Measurements from ENCODE around the gene LAMC3. TPM values are rescaled to one million over a fixed set of nuclear protein-coding genes. Genes with fewer than 3 reads are reported as not detected.

The LAMC3 gene
- total RNA-seq, 1 experiment from 2014 or later = not detected

DNA sequence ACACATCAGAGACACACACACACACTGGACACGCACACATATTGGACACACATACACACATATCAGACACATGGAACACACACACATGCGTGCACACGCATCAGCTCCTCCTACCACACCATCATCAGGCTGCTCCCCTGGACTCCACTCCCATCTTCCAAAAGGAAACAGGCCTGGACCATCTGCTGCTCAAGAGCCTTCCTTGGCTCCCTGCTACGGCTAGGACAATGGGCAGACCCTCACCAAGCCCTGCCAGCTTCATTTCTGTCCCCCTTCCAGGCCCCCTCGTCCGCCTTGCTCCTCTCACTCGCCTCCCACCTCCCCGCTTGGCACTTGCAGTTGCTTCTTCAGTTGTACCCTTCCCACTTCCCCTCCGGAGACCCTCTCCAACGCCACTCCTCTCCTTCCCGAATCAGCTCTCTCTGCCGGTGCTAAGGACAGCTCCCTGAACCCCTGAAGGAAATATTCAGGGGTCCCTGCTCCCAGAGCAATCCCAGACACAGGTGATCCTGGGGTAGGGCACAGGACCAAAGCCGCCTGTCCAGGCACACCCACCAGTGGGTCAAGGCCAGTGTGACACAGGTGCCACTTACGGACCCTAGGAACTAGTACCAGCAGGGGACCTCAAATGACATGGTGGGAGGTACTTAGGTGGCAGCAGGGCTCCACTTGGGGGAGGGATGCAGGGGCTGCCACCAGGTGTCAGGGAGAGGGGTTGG lies 12.1 kb upstream of the LAMC3 start:
- peaks cover 17% of the 10 kb centered on the region for H3K27me3 Mint-ChIP-seq (ENCODE audit: insufficient read depth, unreplicated experiment)

DNA sequence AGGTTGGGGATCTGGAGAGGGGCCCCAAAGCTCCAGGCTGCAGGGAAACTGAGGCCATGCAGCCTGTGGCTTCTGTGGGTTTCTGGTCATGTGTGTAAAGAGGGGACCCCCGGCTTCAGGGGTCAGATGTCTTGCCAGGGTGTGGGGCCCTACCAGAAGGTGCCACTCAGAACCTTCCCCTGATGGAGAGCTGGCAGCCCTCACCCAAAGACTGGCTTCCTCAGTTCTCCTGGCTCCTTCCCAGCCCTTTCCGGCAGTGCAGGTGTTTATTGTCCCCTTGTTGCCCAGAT lies 11.6 kb upstream of the LAMC3 start:
- Mint-ChIP-seq H3K27ac (ENCODE audit: low read depth, unreplicated experiment) (no peak overlapping the region), H3K9me3 (ENCODE audit: unreplicated experiment) (no peaks in the 10 kb centered on the region), H3K4me3 (ENCODE audit: unreplicated experiment) (no peak overlapping the region), H3K4me1 (ENCODE audit: insufficient read depth, unreplicated experiment) (peaks cover 18% of the 10 kb centered on the region), H3K27me3 (ENCODE audit: insufficient read depth, unreplicated experiment) (peaks cover 17% of the 10 kb centered on the region), H3K36me3 (ENCODE audit: insufficient read depth, unreplicated experiment) (no peaks in the 10 kb centered on the region)
- no peak for DNase-seq (ENCODE audit: unreplicated experiment)
- intact Hi-C loops (cut with micrococcal nuclease) = loop anchor here (5.0 kb wide), 2 partner anchors 225 to 290 kb away; no protein-coding TSS in a partner anchor
- TF ChIP-seq, protein P1, sequence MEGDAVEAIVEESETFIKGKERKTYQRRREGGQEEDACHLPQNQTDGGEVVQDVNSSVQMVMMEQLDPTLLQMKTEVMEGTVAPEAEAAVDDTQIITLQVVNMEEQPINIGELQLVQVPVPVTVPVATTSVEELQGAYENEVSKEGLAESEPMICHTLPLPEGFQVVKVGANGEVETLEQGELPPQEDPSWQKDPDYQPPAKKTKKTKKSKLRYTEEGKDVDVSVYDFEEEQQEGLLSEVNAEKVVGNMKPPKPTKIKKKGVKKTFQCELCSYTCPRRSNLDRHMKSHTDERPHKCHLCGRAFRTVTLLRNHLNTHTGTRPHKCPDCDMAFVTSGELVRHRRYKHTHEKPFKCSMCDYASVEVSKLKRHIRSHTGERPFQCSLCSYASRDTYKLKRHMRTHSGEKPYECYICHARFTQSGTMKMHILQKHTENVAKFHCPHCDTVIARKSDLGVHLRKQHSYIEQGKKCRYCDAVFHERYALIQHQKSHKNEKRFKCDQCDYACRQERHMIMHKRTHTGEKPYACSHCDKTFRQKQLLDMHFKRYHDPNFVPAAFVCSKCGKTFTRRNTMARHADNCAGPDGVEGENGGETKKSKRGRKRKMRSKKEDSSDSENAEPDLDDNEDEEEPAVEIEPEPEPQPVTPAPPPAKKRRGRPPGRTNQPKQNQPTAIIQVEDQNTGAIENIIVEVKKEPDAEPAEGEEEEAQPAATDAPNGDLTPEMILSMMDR (IDR thresholded peaks at IDR 0.05; ENCODE audit: unreplicated experiment) = no peak
- ChIA-PET CTCF (interaction anchor here (0.5 to 3.1 kb wide), 6 partner anchors 23 to 520 kb away, joined by 3 to 20 read pairs (median 4); no protein-coding TSS in a partner anchor), POLR2A (no interaction called here)
- BruUV-seq (replicated peaks) = no TSS peak

More for the DNA sequence above, 12.1 kb upstream of the LAMC3 start:
- no peak overlapping the region for H3K27ac Mint-ChIP-seq (ENCODE audit: low read depth, unreplicated experiment)
- no peak overlapping the region for H3K4me3 Mint-ChIP-seq (ENCODE audit: unreplicated experiment)
- CTCF ChIA-PET = interaction anchor here (0.6 to 3.1 kb wide), 7 partner anchors 22 to 520 kb away, joined by 3 to 20 read pairs (median 3); no protein-coding TSS in a partner anchor
- TF ChIP-seq, protein P1 (IDR thresholded peaks at IDR 0.05; ENCODE audit: unreplicated experiment) = no peak
- no peak for DNase-seq (ENCODE audit: unreplicated experiment)
- intact Hi-C loops (cut with micrococcal nuclease) = loop anchor here (5.0 kb wide), 2 partner anchors 225 to 290 kb away; no protein-coding TSS in a partner anchor
- peaks cover 18% of the 10 kb centered on the region for H3K4me1 Mint-ChIP-seq (ENCODE audit: insufficient read depth, unreplicated experiment)
- H3K36me3 Mint-ChIP-seq (ENCODE audit: insufficient read depth, unreplicated experiment) = no peaks in the 10 kb centered on the region
- no TSS peak for BruUV-seq (replicated peaks)
- POLR2A ChIA-PET = no interaction called here
- no peaks in the 10 kb centered on the region for H3K9me3 Mint-ChIP-seq (ENCODE audit: unreplicated experiment)

DNA sequence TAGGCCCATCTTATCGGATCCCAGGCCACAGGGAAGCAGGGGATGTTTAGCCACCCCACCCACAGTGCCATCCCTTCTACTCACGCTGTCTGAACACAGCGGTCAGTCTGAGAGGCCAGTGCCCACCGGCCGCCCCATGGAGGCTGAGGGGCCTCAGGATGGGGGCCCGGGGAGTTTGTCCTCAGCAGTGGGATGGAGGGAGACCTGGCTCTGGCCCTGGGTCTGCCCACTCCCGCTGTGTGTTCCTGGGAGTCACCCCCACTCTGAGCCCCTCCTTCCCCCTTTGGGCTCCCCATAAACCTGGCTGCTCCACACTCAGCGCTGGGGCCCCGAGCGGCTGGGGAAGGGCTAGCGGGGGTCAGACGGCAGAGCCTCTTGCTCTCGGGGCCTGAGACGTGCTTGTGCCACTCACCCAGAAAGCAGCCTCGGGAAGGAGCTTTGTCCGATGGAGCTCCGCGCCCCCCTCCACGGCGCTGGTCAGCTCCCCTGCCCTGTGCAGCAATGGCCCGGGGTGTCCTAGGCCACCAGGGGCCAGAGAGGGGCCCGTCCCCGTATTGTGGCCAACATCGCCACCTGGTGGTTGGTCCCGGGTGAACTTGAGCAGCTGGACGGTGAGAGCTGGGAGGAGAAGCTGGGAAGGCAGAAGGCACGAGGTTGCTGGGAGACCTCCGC lies 10.9 kb upstream of the LAMC3 start:
- DNase-seq (ENCODE audit: unreplicated experiment) = peak; percentile 73
- POLR2A ChIA-PET = interaction anchor here (0.6 to 1.4 kb wide), 3 partner anchors 12 to 36 kb away, joined by 3 to 5 read pairs (median 3); no protein-coding TSS in a partner anchor
- no peaks in the 10 kb centered on the region for H3K9me3 Mint-ChIP-seq (ENCODE audit: unreplicated experiment)
- TF ChIP-seq, protein P1 (IDR thresholded peaks at IDR 0.05; ENCODE audit: unreplicated experiment) = peak; percentile 89
- H3K27me3 Mint-ChIP-seq (ENCODE audit: insufficient read depth, unreplicated experiment) = peaks cover 17% of the 10 kb centered on the region
- H3K36me3 Mint-ChIP-seq (ENCODE audit: insufficient read depth, unreplicated experiment) = no peaks in the 10 kb centered on the region
- peaks cover 18% of the 10 kb centered on the region for H3K4me1 Mint-ChIP-seq (ENCODE audit: insufficient read depth, unreplicated experiment)
- intact Hi-C loops (cut with micrococcal nuclease) = loop anchor here (1.0 to 5.0 kb wide), 5 partner anchors 57 to 291 kb away; no protein-coding TSS in a partner anchor
- H3K27ac Mint-ChIP-seq (ENCODE audit: low read depth, unreplicated experiment) = no peak overlapping the region
- CTCF ChIA-PET = interaction anchor here (0.5 to 3.1 kb wide), 22 partner anchors 12 to 296 kb away, joined by 3 to 20 read pairs (median 4); no protein-coding TSS in a partner anchor
- BruUV-seq (replicated peaks) = no TSS peak
- H3K4me3 Mint-ChIP-seq (ENCODE audit: unreplicated experiment) = no peak overlapping the region

All from MCF 10A (cell line).